NCI-H1105 (cell line): ENCODE measurements around the gene SLC24A5.

Source experiments
- DNase-seq: peaks from one replicate; lab custom pipeline; 2025; lab: John Stamatoyannopoulos, UW

The SLC24A5 gene

GRCh38 chr15:48120745-48121144, at the start of gene SLC24A5:
SLC24A5 (plus strand) TSS chr15:48120990; CDS start chr15:48121045, 55 bp downstream.
- DNase-seq = no peak

- DNase-seq = no peak
Measured at GRCh38 chr15:48072941-48073340, 47.8 kb upstream of the SLC24A5 start.

- DNase-seq = no peak
Measured at GRCh38 chr15:48073881-48074280, 46.9 kb upstream of the SLC24A5 start.

GRCh38 chr15:48076454-48076853, 44.3 kb upstream of the SLC24A5 start:
- DNase-seq = no peak

GRCh38 chr15:48077616-48078184, 43.1 kb upstream of the SLC24A5 start:
- DNase-seq = no peak

- DNase-seq = peak; percentile 12
Measured at GRCh38 chr15:48084759-48085590, 35.8 kb upstream of the SLC24A5 start.

- DNase-seq = no peak
Measured at GRCh38 chr15:48085591-48085930, 35.2 kb upstream of the SLC24A5 start.

- DNase-seq = no peak
Measured at GRCh38 chr15:48086133-48086532, 34.7 kb upstream of the SLC24A5 start.

GRCh38 chr15:48086576-48086975, 34.2 kb upstream of the SLC24A5 start:
- DNase-seq = no peak

- no peak for DNase-seq
Measured at GRCh38 chr15:48087844-48088243, 32.9 kb upstream of the SLC24A5 start.

- no peak for DNase-seq
Measured at GRCh38 chr15:48089702-48090101, 31.1 kb upstream of the SLC24A5 start.

GRCh38 chr15:48090115-48090514, 30.7 kb upstream of the SLC24A5 start:
- no peak for DNase-seq

- DNase-seq = no peak
Measured at GRCh38 chr15:48090666-48091065, 30.1 kb upstream of the SLC24A5 start.

- DNase-seq = no peak
Measured at GRCh38 chr15:48091522-48091921, 29.3 kb upstream of the SLC24A5 start.

GRCh38 chr15:48096355-48096786, 24.4 kb upstream of the SLC24A5 start:
- no peak for DNase-seq

GRCh38 chr15:48096813-48097212, 24.0 kb upstream of the SLC24A5 start:
- DNase-seq = no peak

GRCh38 chr15:48097264-48097663, 23.5 kb upstream of the SLC24A5 start:
- DNase-seq = no peak

- no peak for DNase-seq
Measured at GRCh38 chr15:48101376-48101961, 19.3 kb upstream of the SLC24A5 start.

GRCh38 chr15:48102167-48102566, 18.6 kb upstream of the SLC24A5 start:
- DNase-seq = no peak

- DNase-seq = no peak
Measured at GRCh38 chr15:48103647-48104046, 17.1 kb upstream of the SLC24A5 start.

GRCh38 chr15:48105936-48106335, 14.9 kb upstream of the SLC24A5 start:
- DNase-seq = no peak

- DNase-seq = no peak
Measured at GRCh38 chr15:48109212-48109611, 11.6 kb upstream of the SLC24A5 start.

GRCh38 chr15:48109856-48110531, 10.8 kb upstream of the SLC24A5 start:
- no peak for DNase-seq
